Stimulated activated CD4-positive, alpha-beta T cell treated with anti-CD3 and anti-CD28 coated beads, Interleukin-12 subunit alpha, Interleukin-12 subunit beta, amount 100 ng/mL, for 4 hours (primary cell): ENCODE data around the gene MFSD11.
A peak's percentile ranks its signal among the peaks of the same experiment; 100 is the strongest.
"Not testable (repeated sequence)": the region's sequence is repeated elsewhere in the genome, so short reads cannot be mapped to it uniquely, and the experiment has no call there.

Experiments
- DNase-seq: peaks from one replicate; pipeline ENCODE4 v3.0.0-alpha.2; 2020

The MFSD11 gene

GRCh38 chr17:76709077-76709950 is 28.6 kb upstream of the MFSD11 start:
- DNase-seq = no peak

DNA sequence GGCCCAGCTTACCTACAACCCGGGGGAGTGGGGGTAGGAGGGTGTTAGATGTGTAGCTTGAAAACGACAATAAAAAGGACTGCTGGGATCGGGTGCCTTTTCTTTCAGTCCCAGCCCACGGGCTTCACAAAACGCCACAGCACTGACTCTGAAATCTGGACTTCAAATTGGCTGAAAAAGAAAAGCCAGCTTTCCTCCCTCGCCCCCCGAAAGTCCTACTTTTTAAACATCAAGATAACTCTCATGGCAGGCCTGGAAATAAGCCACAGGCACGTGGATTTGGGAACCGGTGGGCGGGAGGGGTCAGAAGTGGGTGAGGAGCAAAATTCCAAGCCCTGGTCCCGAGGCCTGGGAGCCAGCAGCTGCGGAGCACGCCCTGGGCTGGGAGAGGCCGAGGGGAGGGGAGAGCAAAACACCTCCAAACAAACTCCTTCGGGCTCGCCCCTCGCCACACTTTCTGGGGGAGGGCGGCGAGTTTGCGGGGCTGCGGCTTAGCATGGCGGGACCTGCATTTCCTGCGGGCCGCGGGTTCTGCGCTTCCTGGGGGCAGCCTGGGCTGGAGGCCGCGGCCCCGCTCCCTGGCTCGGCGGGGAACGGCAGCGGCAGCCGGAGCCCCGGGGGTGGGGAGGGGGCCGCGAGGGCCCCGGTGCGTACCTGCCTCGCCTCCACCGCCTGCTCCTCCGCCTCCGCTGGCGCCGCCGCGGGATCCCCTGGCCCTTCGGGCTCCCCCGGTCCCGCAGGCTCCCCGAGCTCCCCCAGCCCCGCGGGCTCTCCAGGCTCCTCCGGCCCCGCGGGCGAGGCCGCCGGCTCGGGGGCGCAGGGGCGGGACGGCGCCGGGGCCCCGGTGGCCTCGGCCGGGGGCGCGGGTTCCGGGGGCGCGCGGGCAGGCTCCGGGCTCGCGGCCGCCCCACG is 27.7 kb upstream of the MFSD11 start:
- DNase-seq = not testable (repeated sequence)

DNA sequence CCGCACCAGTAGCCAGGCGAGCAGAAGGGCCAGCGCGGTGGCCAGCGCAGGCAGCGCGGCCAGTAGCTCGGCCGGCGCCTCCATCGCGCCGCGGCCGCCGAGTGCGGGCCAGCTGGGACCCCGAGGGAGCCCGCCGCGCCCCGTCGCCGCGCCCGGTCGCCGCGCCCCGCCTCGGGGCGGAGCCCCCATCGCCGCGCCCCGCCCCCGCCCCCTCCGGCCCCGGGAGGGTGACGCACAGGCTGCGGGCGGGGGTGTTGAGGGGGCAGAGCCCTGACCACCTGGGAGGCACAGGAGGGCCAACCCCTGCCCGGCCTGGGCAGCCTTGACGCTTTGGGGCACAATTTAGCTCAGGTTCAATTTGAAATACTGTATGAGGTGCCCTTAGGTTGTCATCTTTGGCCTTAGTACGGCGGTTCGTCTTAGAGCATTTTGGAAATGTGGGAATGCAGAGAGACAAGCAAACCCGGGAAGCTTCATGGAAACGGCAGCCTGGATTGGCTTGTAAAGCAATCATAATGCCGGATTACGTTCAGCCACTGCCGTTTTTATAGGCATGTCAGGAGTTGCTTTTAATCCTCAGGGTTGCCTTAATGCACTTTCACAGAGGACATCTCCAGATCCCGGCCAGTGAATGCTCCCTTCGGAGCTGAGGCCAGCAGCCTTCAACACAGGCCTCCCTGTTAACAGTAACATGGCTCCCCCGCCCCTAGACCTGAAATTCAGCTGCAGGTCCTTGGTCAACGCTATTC is 26.9 kb upstream of the MFSD11 start, which contains the start of gene MXRA7:
TSS of gene MXRA7 (minus strand) at position 103 of the 749 bp plus-strand sequence. CDS start at position 84, 19 bp downstream.
- peak; percentile 51 for DNase-seq

DNA sequence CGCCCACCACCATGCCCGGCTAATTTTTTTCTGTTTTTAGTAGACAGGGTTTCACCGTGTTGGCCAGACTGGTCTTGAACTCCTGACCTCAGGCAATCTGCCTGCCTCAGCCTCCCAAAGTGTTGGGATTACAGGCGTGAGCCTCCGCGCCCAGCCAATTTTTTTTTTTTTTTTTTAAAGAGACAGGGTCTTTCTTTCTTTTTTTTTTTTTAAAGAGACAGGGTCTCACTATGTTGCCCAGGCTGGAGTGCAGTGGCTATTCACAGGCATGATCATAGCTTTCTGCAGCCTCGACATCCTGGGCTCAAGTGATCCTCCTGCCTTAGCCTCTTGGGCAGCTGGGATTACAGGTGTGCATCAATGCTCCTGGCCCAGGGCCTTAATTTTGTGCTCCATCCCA is 25.6 kb upstream of the MFSD11 start:
- not testable (repeated sequence) for DNase-seq

- no peak for DNase-seq
Measured at GRCh38 chr17:76713765-76714164, 24.2 kb upstream of the MFSD11 start.

- DNase-seq = no peak
Measured at GRCh38 chr17:76714336-76714735, 23.6 kb upstream of the MFSD11 start.

DNA sequence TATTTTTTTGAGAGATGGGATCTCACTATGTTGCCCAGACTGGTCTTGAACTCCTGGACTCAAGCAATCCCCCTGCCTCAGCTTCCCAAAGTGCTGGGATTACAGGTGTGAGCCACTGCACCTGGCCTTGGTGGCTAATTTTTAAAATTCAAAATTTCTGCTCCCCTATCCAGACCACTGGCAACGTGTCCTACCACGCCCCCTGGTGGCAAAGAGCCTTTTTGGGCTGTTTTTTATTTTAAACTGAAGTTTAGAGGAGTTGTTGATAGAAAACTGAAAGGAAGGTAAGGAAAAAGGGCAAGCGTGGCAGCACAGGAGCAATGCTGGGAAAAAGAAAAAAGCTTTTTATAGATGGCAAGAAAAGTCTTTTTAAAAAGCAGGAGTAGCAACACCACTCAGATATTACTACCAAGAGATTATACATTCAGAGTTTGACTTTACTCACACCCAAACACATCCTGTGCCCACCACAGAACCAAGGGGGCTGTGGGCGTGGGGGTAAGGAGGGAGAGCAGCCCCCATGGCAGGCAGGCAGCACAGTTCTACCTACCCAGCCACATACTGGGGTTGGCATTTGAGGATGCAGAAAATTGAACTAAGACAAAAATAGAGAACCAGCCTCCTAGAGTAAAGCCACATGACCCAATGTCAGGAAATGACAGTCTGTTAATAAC is 23.0 kb upstream of the MFSD11 start:
- DNase-seq = peak; percentile 76

DNA sequence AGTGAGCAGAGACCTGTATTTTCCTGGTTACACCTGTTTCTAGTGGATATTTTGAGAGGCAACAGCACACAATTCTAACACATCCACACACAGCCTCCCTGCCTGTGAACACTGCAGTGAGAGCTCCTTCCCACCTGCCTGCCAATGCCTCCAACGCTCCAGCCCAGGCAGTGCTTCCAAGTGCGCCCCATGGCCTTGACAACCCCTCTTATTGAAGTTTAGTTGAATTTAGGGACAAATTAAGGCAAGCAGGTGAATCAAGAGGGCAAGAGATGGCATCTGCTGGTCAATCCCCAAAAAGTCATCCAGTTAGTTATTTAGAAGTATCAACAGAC is 22.5 kb upstream of the MFSD11 start:
- DNase-seq = no peak

DNA sequence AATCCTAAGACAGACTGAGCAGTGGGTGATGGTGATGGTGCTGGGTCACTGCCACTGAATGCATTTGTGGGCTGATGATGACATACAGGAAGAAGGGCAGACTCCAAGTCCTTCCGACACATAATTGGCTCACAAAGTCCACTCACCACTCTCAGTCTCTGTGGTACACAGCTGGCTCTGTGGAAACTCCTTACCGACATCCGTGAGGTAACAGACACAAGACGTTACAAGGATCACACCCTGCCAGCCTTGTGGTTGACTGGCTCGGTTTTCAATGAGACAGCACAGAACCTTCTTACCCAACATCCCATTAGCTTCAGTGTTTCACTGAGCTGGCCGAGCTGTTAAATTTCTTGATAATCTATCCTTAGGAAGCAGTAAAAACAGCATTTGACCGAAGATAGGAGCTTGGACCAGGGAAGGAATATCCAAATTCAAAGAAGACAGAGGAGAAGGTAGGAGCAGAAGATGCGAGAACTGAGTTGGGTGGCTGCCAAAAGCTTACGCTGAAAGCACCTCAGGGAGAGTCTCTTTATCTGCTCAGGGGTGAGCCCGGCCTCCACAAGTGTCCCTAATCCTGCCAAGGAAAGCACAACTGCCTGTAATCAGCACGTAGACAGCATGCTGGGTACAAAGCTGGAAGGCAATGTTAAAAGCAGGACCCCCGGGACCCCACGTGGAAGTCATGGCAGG is 21.6 kb upstream of the MFSD11 start:
- DNase-seq = no peak

- DNase-seq = no peak
Measured at GRCh38 chr17:76716839-76717215, 21.1 kb upstream of the MFSD11 start.

DNA sequence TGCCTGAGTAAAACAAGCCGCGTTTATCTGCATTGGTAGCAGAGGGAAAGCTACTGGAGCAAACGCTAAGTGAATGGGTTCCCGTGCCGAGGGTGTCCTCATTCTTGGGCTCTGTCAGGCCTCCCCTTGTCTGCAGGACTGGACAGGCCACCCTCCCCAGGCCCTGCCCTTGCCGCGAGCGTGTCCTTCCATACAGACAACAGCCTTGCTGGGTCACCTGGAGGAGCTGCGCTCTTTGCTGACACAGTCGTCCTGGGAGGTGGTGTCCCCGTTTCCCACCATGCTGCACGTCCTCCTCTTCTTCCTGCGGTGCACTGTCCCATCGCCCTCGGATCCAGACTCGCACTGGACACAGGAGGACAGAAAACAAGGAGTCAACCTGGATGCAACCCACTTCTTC is 19.4 kb upstream of the MFSD11 start:
- no peak for DNase-seq

- DNase-seq = no peak
Measured at GRCh38 chr17:76720211-76720610, 17.7 kb upstream of the MFSD11 start.

DNA sequence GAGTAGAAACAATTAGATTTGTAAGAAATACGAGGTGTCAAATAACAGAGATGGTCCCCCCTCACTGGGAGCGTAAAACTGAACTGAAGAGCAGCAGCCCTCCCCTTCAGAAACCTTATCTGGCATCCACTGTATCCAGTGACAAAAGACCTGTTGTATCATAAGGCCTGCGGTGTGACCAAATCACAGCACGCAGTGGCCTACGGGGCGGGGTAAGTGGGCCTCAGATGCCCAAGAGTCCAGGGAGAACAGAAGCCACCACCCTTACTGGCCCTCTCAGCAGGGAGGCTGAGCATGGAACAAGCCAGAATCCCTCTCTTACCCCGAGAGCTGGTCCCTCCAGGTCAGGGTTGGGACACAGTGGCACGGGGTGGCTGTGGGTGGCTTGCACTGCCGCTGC is 17.0 kb upstream of the MFSD11 start:
- DNase-seq = no peak

DNA sequence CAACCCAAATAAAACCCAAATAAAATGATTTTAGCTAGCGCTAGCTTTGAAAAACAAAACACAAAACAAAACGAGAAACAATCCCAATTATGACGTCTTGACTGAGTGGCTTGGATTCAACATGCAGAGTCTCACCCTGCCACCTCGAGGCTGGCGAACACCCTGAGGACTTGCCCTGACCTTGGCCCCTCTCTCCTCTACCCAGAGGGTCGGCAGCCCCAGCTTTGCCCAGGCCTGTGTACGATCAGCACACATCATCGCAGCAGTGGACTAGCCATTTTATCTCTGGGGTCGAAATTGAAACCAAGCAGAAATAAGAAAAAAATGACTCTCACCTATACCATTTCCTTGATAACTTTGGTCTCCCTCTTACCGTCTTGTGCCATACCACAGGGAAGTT is 16.5 kb upstream of the MFSD11 start:
- no peak for DNase-seq

GRCh38 chr17:76722279-76722678 is 15.6 kb upstream of the MFSD11 start:
- DNase-seq = no peak

GRCh38 chr17:76722977-76723376 is 14.9 kb upstream of the MFSD11 start:
- not testable (repeated sequence) for DNase-seq

DNA sequence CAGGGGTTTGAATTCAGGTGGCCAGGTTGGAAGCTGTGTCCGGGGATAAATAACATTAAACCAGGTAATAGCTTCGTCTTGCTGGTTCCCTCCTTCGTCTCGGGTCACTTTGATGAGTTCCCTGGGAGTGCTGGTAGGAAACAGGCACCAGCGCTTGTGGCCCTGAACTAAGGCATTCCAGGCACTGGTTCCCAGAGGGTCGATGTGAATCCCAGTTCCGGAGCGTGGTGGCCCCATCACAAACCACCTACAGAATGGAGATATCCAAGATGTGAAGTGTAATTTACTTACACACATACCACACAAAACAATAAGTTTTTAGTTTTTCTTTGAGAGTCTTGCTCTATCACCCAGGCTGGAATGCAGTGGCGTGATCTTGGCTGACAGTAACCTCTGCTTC is 14.1 kb upstream of the MFSD11 start:
- DNase-seq = no peak

GRCh38 chr17:76725580-76726230 is 12.2 kb upstream of the MFSD11 start:
- peak; percentile 72 for DNase-seq

GRCh38 chr17:76726231-76726775 is 11.6 kb upstream of the MFSD11 start, which contains the start of gene JMJD6:
Gene JMJD6, minus strand, starts transcription at chr17:76726606. Its CDS starts 131 bp downstream, at chr17:76726475.
- peak; percentile 91 for DNase-seq

- peak; percentile 76 for DNase-seq
Measured at GRCh38 chr17:76726776-76727718, 10.9 kb upstream of the MFSD11 start, which contains the start of gene METTL23. Gene METTL23, plus strand, starts transcription at chr17:76726839. Its CDS starts 2,872 bp downstream, at chr17:76729711.
